Right ventricle myocardium superior (tissue), 1 donor: ENCODE results near the gene OR5F1. TPM values are rescaled to one million over a fixed set of nuclear protein-coding genes. Genes with fewer than 3 reads are reported as not detected.

Experiments used
- ATAC-seq: fragments of 200-7000 bp; cut with Tn5 transposase; one replicate; pipeline ENCODE4 v1.9.1; 2020; ENCODE audit warnings: mild to moderate bottlenecking; ENCODE audit not compliant: poor library complexity
- DNase-seq: peaks from one replicate; pipeline ENCODE4 v3.0.0-alpha.2; 2020
- intact Hi-C: fragments of 100-400 bp; cut with DNase I; formaldehyde crosslinking; loops from one replicate; pipeline ENCODE4 v1.11.2; 2022
- long read RNA-seq: library from polyadenylated mRNA; unstranded; transcript quantifications from one replicate; pipeline ENCODE4 v2.0.0, GENCODE V29; 2021
- total RNA-seq: library from RNA; stranded (reverse); fragmentation: NEBNext Ultra II Directional; extraction: Animal tissue kit (Norgen Biotek cat#: 25700); gene quantifications from one replicate; pipeline ENCODE4 v1.2.1, GENCODE V29; 2021
- donor health status: DM: no; HTN: yes; CAD: no; lungs with severe emphysema.

Gene OR5F1
- total RNA-seq, result not detected
- long read RNA-seq, result 0 reads

GRCh38 chr11:55994525-55994924 lies at the start of gene OR5F1:
OR5F1 (minus strand) TSS chr11:55994625; CDS start chr11:55994625, 0 bp downstream.
- no peak for DNase-seq
- no peak for ATAC-seq
- intact Hi-C loops, result no loop called here

DNA sequence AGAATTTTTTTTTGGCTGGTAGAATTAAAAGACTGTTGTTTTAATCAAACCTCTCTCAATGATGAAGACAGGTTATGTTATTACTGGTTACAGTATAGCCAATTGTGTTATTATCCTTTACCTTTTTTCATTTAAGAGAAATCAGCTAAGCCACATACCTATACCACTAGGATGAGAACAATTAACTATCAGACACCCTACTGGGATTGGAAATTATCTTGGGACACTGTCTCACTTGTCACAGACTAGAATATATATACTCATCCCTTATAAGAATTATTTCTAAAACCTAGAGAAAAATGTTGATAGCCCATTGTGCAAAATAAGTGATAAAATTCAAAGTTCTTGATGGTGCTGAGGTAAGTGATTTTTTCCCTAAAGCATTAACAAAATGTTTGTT lies 32.9 kb upstream of the OR5F1 start, which contains the start of gene OR5AS1:
Gene OR5AS1, plus strand, starts transcription at position 301 of the 400 bp plus-strand sequence. CDS start 2,765 bp downstream, outside the sequence.
- intact Hi-C loops, result no loop called here
- DNase-seq (no peak), ATAC-seq (no peak)

- intact Hi-C loops, result no loop called here
- ATAC-seq (no peak), DNase-seq (no peak)
These were observed 19.4 kb upstream of the OR5F1 start for GRCh38 chr11:56013805-56014204.

DNA sequence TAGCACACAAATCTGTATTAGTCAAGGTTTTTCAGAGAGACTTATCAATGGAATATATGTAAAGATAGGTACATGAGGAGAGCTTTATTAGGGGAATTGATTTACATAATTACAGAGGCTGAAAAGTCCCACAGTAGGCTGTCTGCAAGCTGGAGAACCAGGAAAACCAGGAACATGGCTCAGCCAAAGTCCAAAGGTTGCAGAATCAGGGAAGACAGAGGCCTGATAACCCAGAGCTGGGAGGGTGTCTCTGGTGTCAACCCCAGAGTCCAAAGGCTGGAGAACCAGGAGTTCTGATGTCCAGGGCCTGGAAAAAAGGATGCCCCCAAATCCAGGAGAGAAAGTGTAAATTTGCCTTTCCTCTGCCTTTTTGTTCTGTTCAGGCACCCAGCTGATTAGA lies 16.3 kb upstream of the OR5F1 start:
- ATAC-seq (no peak), DNase-seq (no peak)
- intact Hi-C loops, result no loop called here

DNA sequence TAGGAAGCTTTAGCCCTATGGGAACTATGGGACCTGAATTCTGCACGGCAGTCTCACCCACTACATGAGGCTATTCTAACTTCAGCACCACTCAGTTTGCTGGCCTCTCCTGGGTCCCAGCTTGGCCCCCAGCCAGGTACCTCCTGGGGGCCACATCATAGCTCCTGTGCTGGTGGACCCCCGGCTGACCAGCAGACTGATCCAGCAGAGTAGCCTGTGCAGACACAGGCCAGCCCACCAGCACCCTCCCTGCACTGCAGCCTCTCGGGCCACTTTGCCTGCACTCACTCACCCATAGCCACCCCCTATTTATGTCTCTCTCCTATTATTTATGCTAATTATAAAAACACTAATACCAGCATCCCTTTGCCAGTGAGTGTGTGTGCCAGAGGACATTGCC lies 23.5 kb downstream of the OR5F1 start:
- DNase-seq, result no peak
- intact Hi-C loops, result no loop called here
- no peak for ATAC-seq

DNA sequence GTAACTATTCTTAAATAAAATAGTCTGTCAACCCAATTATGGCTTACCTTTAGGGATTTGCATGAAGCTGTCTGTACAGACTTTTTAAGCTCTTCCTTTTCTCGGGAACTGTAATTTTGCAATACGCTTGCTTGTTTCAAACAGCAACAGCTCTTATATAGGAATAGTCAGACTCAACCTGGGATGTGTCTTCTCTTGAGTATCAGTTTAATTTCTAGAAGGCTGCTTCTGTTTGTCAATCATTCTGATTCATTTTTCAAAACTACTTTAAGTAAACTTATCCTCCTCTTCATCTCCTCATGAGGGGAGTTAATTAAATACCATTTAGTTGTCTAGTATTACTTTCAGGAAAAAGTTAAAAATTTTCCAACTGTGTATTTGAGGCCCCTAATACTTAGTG lies 24.6 kb downstream of the OR5F1 start, which contains the start of gene OR10AG1:
Gene OR10AG1, minus strand, starts transcription at position 101 of the 400 bp plus-strand sequence. Its CDS starts 38 bp downstream, at position 63.
- intact Hi-C loops, result no loop called here
- ATAC-seq, result no peak
- no peak for DNase-seq

DNA sequence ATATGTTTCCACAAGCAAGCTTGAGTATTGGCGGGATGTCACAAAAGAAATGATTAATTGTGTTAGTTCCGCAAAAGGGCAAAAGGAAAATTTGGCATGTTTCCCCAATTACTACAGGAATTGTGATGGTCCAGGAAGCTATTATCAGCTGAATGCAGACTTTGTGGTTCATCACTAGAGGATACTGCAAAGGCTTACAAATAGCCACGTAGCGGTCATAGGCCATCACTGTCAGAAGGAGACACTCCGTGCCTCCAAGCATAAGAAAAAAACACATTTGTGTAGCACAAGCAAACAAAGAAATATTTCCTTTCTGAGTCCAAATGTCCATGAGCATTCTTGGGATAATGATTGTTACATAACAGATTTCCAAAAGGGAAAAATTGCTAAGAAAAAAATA lies 26.5 kb downstream of the OR5F1 start:
- intact Hi-C loops, result no loop called here
- ATAC-seq (no peak), DNase-seq (no peak)

- ATAC-seq (no peak), DNase-seq (no peak)
- intact Hi-C loops, result no loop called here
These were observed 28.0 kb downstream of the OR5F1 start for GRCh38 chr11:55966391-55966790.

DNA sequence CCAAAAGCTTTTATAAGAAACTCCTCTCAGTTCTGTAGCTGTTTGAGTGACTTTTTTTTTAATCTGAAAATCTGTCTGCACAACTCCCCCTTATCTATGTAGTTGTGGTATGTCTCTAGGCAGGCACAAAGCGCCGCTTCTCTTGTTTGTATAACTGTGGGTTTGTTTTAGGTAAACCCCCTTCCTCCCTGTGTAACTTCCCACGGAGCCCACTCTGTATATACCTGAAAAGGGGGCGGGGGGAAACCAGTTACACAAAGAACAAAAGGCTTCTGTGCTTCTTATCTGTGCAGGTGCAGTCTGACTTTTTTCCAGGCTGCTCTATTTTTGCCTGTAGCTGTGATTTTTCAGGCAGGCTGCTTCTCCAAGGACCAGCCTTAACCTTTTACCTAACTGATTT lies 37.9 kb downstream of the OR5F1 start:
- DNase-seq (no peak), ATAC-seq (no peak)
- intact Hi-C loops, result no loop called here

GRCh38 chr11:55949330-55949729 lies 45.1 kb downstream of the OR5F1 start:
- DNase-seq, result no peak
- no peak for ATAC-seq
- intact Hi-C loops, result loop anchor here (10.0 kb wide), 1 partner anchor 825 kb away; no protein-coding TSS in a partner anchor

Other genes starting within 250 kb of the OR5F1 start
- gene OR5D13, start 221.2 kb downstream of the OR5F1 start, total RNA-seq, result not detected
- not detected for gene OR5D14, start 199.1 kb downstream of the OR5F1 start, total RNA-seq
- not detected for gene OR5L1, start 183.3 kb downstream of the OR5F1 start, total RNA-seq
- not detected for gene OR5D18, start 175.0 kb downstream of the OR5F1 start, total RNA-seq
- gene OR5L2, start 167.4 kb downstream of the OR5F1 start, total RNA-seq, result not detected
- not detected for gene OR5D16, start 155.9 kb downstream of the OR5F1 start, total RNA-seq
- gene TRIM51, start 111.3 kb downstream of the OR5F1 start, total RNA-seq, result not detected
- gene OR5W2, start 80.0 kb downstream of the OR5F1 start, total RNA-seq, result not detected
- not detected for gene OR5I1, start 58.2 kb downstream of the OR5F1 start, total RNA-seq
- not detected for gene OR10AG1, start 24.7 kb downstream of the OR5F1 start, total RNA-seq
- not detected for gene OR5AS1, start 33.0 kb upstream of the OR5F1 start, total RNA-seq
- gene OR8I2, start 98.7 kb upstream of the OR5F1 start, total RNA-seq, result not detected
- not detected for gene OR8H2, start 109.1 kb upstream of the OR5F1 start, total RNA-seq
- not detected for gene OR8H3, start 127.7 kb upstream of the OR5F1 start, total RNA-seq
- not detected for gene OR8J3, start 145.6 kb upstream of the OR5F1 start, total RNA-seq
- not detected for gene OR8K5, start 165.7 kb upstream of the OR5F1 start, total RNA-seq
- gene OR5J2, start 182.0 kb upstream of the OR5F1 start, total RNA-seq, result not detected
- not detected for gene OR5T2, start 239.6 kb upstream of the OR5F1 start, total RNA-seq